Naive thymus-derived CD4-positive, alpha-beta T cell (primary cell): ENCODE data around the gene STON2. TPM values are rescaled to one million over a fixed set of nuclear protein-coding genes. Genes with fewer than 3 reads are reported as not detected.
A peak's percentile ranks its signal among the peaks of the same experiment; 100 is the strongest.

Experiments
- ATAC-seq: fragments of 150-1000 bp; cut with Tn5 transposase; 2 replicates; pipeline ENCODE4 v1.10.0; 2021; ENCODE audit warnings: mild to moderate bottlenecking, moderate library complexity
- CTCF ChIA-PET: fragments of 350-600 bp; sonication (Branson Sonifier 250); formaldehyde crosslinking; loops from one replicate; lab custom pipeline; 2021; ENCODE audit warnings: antibody characterized with exemption; lab: Charles Lee
- POLR2A ChIA-PET: fragments of 350-600 bp; sonication (Branson Sonifier 250); formaldehyde crosslinking; loops from one replicate; lab custom pipeline; 2021; ENCODE audit warnings: antibody characterized with exemption, inconsistent platforms; lab: Charles Lee
- DNase-seq, 9 donors: peaks; one replicate each; pipeline versions ENCODE4 v3.0.0 to v3.0.0-alpha.2; 2020 to 2022; ENCODE audit warnings: mixed read lengths in 1 of 9
- H3K27ac ChIP-seq: one replicate; pipeline ENCODE4 v1.7.0; 2013; ENCODE audit warnings: mild to moderate bottlenecking, low read depth, low read length, moderate library complexity
- H3K27me3 ChIP-seq, 2 donors: one replicate each; pipeline ENCODE4 v1.7.0; 2013; ENCODE audit warnings: low read length in 2 of 2, mild to moderate bottlenecking in 2 of 2, moderate library complexity in 2 of 2; ENCODE audit not compliant: control insufficient read depth in 2 of 2, insufficient read depth in 2 of 2
- H3K36me3 ChIP-seq, 3 experiments: 1 replicate in 2 of 3; 2 replicates in 1 of 3; pipeline ENCODE4 v1.7.0; 2013; ENCODE audit warnings: low read length in 3 of 3, mild to moderate bottlenecking in 3 of 3, moderate library complexity in 1 of 3; ENCODE audit not compliant: insufficient read depth in 3 of 3, control insufficient read depth in 2 of 3
- H3K4me1 ChIP-seq, 2 donors: one replicate each; pipeline ENCODE4 v1.7.0; 2013; ENCODE audit warnings: low read length in 2 of 2, mild to moderate bottlenecking in 2 of 2, moderate library complexity in 1 of 2; ENCODE audit not compliant: control insufficient read depth in 2 of 2, insufficient read depth in 2 of 2
- H3K4me3 ChIP-seq: 2 replicates; pipeline ENCODE4 v1.7.0; 2013; ENCODE audit warnings: mild to moderate bottlenecking, low read length
- H3K9me3 ChIP-seq, 3 experiments: 1 replicate in 2 of 3; 2 replicates in 1 of 3; pipeline ENCODE4 v1.7.0; 2013; ENCODE audit warnings: low read length in 3 of 3; ENCODE audit not compliant: control insufficient read depth in 2 of 3
- H3K27ac Mint-ChIP-seq, 9 donors: one replicate each; pipeline ENCODE4 v1.8.0; 2020 to 2022; ENCODE audit warnings: mixed read lengths in 9 of 9, mild to moderate bottlenecking in 8 of 9, moderate library complexity in 5 of 9, inconsistent platforms in 2 of 9
- H3K27me3 Mint-ChIP-seq, 5 donors: one replicate each; pipeline ENCODE4 v1.8.0; 2021 to 2022; ENCODE audit warnings: mixed read lengths in 5 of 5, mild to moderate bottlenecking in 1 of 5
- H3K36me3 Mint-ChIP-seq, 5 donors: one replicate each; pipeline ENCODE4 v1.8.0; 2020 to 2022; ENCODE audit warnings: mixed read lengths in 5 of 5, mild to moderate bottlenecking in 3 of 5, inconsistent platforms in 1 of 5
- H3K4me1 Mint-ChIP-seq, 7 donors: one replicate each; pipeline ENCODE4 v1.8.0; 2020 to 2022; ENCODE audit warnings: mixed read lengths in 7 of 7, mild to moderate bottlenecking in 3 of 7, inconsistent platforms in 1 of 7
- H3K4me3 Mint-ChIP-seq, 10 donors: one replicate each; pipeline ENCODE4 v1.8.0; 2020 to 2022; ENCODE audit warnings: mild to moderate bottlenecking in 10 of 10, mixed read lengths in 10 of 10, moderate library complexity in 6 of 10, inconsistent platforms in 2 of 10
- H3K9me3 Mint-ChIP-seq, 11 donors: one replicate each; pipeline ENCODE4 v1.8.0; 2020 to 2022; ENCODE audit warnings: mixed read lengths in 11 of 11, mild to moderate bottlenecking in 4 of 11, inconsistent platforms in 1 of 11, moderate library complexity in 1 of 11
- intact Hi-C, 2 donors: fragments of 100-400 bp; cut with micrococcal nuclease; formaldehyde crosslinking; loops; one replicate each; pipeline ENCODE4 v1.15.1; 2023
- polyA plus RNA-seq, 2 donors: library from polyadenylated mRNA; unstranded; fragments of 300-500 nt; fragmentation: Illumina TruSeq; gene quantifications; one replicate each; pipeline ENCODE4 v1.2.3, GENCODE V29; 2021
- total RNA-seq, 6 experiments: library from RNA in 5 of 6; stranded (reverse) in 5 of 6; gene quantifications; 1 replicate in 5 of 6; 2 replicates in 1 of 6; pipeline ENCODE4 v1.2.3 and lab custom pipeline; 2021 to 2026

The STON2 gene
- total and polyA plus RNA-seq, 7 experiments from 2014 or later = 0.19 to 3.4 (median 0.65) TPM; not detected in 4

GRCh38 chr14:81427348-81428058 is 27.4 kb upstream of the STON2 start:
- H3K4me3 Mint-ChIP-seq = no peak overlapping the region
- peak; percentile 45 for ATAC-seq
- Histone ChIP-seq H3K9me3 (no peaks in the 10 kb centered on the region), H3K27ac (no peak overlapping the region), H3K36me3 (no peaks in the 10 kb centered on the region), H3K4me3 (no peak overlapping the region), H3K4me1 (no peaks in the 10 kb centered on the region), H3K27me3 (peaks cover 0 to 4% of the 10 kb centered on the region in 2 donors)
- intact Hi-C loops = no loop called here
- ChIA-PET POLR2A (no interaction called here), CTCF (no interaction called here)
- peaks cover 29 to 44% (median 40%) of the 10 kb centered on the region in 5 donors for H3K27me3 Mint-ChIP-seq
- no peaks in the 10 kb centered on the region for H3K9me3 Mint-ChIP-seq
- no peaks in the 10 kb centered on the region for H3K36me3 Mint-ChIP-seq
- no peak for DNase-seq
- H3K27ac Mint-ChIP-seq = no peak overlapping the region
- peaks cover 0 to 1% (median 0%) of the 10 kb centered on the region in 7 donors for H3K4me1 Mint-ChIP-seq

GRCh38 chr14:81423504-81423903 is 23.4 kb upstream of the STON2 start:
- no peak overlapping the region for H3K27ac ChIP-seq
- H3K4me3 ChIP-seq = no peak overlapping the region
- ATAC-seq (no peak), DNase-seq (no peak)
- no peaks in the 10 kb centered on the region for H3K36me3 ChIP-seq
- Mint-ChIP-seq H3K4me1 (peaks cover 0 to 1% (median 0%) of the 10 kb centered on the region in 7 donors), H3K27ac (no peak overlapping the region), H3K4me3 (no peak overlapping the region), H3K9me3 (peaks cover 0 to 3% (median 0%) of the 10 kb centered on the region in 11 donors), H3K27me3 (peaks cover 18 to 25% (median 21%) of the 10 kb centered on the region in 5 donors), H3K36me3 (peaks cover 0 to 6% (median 0%) of the 10 kb centered on the region in 5 donors)
- H3K4me1 ChIP-seq = no peaks in the 10 kb centered on the region
- CTCF ChIA-PET = no interaction called here
- POLR2A ChIA-PET = no interaction called here
- intact Hi-C loops = no loop called here
- H3K9me3 ChIP-seq = no peaks in the 10 kb centered on the region
- no peaks in the 10 kb centered on the region for H3K27me3 ChIP-seq

GRCh38 chr14:81418057-81418790 is 18.1 kb upstream of the STON2 start:
- no peaks in the 10 kb centered on the region for H3K27me3 ChIP-seq
- Mint-ChIP-seq H3K9me3 (peaks cover 0 to 11% (median 5%) of the 10 kb centered on the region in 11 donors), H3K4me1 (peaks cover 0 to 3% (median 0%) of the 10 kb centered on the region in 7 donors), H3K27ac (no peak overlapping the region), H3K4me3 (no peak overlapping the region), H3K36me3 (peaks cover 0 to 6% (median 3%) of the 10 kb centered on the region in 5 donors), H3K27me3 (peaks cover 0 to 13% (median 0%) of the 10 kb centered on the region in 5 donors)
- no peak overlapping the region for H3K27ac ChIP-seq
- ChIA-PET CTCF (no interaction called here), POLR2A (no interaction called here)
- ATAC-seq (no peak), DNase-seq (no peak)
- H3K4me3 ChIP-seq = no peak overlapping the region
- H3K9me3 ChIP-seq = no peaks in the 10 kb centered on the region
- intact Hi-C loops = no loop called here
- no peaks in the 10 kb centered on the region for H3K36me3 ChIP-seq
- no peaks in the 10 kb centered on the region for H3K4me1 ChIP-seq

- no peak overlapping the region for H3K27ac ChIP-seq
- no peak overlapping the region for H3K4me3 Mint-ChIP-seq
- ChIA-PET CTCF (no interaction called here), POLR2A (no interaction called here)
- no peaks in the 10 kb centered on the region for H3K9me3 ChIP-seq
- no peak for ATAC-seq
- peaks cover 0 to 13% (median 0%) of the 10 kb centered on the region in 5 donors for H3K27me3 Mint-ChIP-seq
- H3K4me1 Mint-ChIP-seq = peaks cover 0 to 3% (median 0%) of the 10 kb centered on the region in 7 donors
- no peaks in the 10 kb centered on the region for H3K36me3 ChIP-seq
- intact Hi-C loops = no loop called here
- H3K4me3 ChIP-seq = no peak overlapping the region
- peaks cover 0 to 6% (median 3%) of the 10 kb centered on the region in 5 donors for H3K36me3 Mint-ChIP-seq
- no peak for DNase-seq
- no peak overlapping the region for H3K27ac Mint-ChIP-seq
- no peaks in the 10 kb centered on the region for H3K27me3 ChIP-seq
- no peaks in the 10 kb centered on the region for H3K4me1 ChIP-seq
- H3K9me3 Mint-ChIP-seq = peaks cover 0 to 12% (median 5%) of the 10 kb centered on the region in 11 donors
These were observed 16.9 kb upstream of the STON2 start for GRCh38 chr14:81416981-81417380.

- CTCF ChIA-PET = no interaction called here
- Histone ChIP-seq H3K27me3 (no peaks in the 10 kb centered on the region), H3K4me3 (no peak overlapping the region), H3K27ac (no peak overlapping the region), H3K9me3 (no peaks in the 10 kb centered on the region), H3K4me1 (no peaks in the 10 kb centered on the region), H3K36me3 (no peaks in the 10 kb centered on the region)
- intact Hi-C loops = no loop called here
- H3K9me3 Mint-ChIP-seq = peaks cover 0 to 13% (median 5%) of the 10 kb centered on the region in 11 donors
- peaks cover 0 to 3% (median 0%) of the 10 kb centered on the region in 7 donors for H3K4me1 Mint-ChIP-seq
- H3K4me3 Mint-ChIP-seq = no peak overlapping the region
- ATAC-seq = peak; percentile 82
- peaks cover 0 to 13% (median 2%) of the 10 kb centered on the region in 5 donors for H3K27me3 Mint-ChIP-seq
- DNase-seq = no peak
- no peak overlapping the region for H3K27ac Mint-ChIP-seq
- H3K36me3 Mint-ChIP-seq = peaks cover 0 to 4% (median 2%) of the 10 kb centered on the region in 5 donors
- POLR2A ChIA-PET = no interaction called here
These were observed 16.2 kb upstream of the STON2 start for GRCh38 chr14:81416194-81416952.

- Mint-ChIP-seq H3K36me3 (peaks cover 0 to 6% (median 0%) of the 10 kb centered on the region in 5 donors), H3K27ac (no peak overlapping the region), H3K4me3 (no peak overlapping the region), H3K4me1 (peaks cover 0 to 3% (median 0%) of the 10 kb centered on the region in 7 donors), H3K27me3 (peaks cover 3 to 18% (median 5%) of the 10 kb centered on the region in 5 donors), H3K9me3 (peaks cover 0 to 13% (median 5%) of the 10 kb centered on the region in 11 donors)
- Histone ChIP-seq H3K4me3 (no peak overlapping the region), H3K36me3 (no peaks in the 10 kb centered on the region), H3K9me3 (no peaks in the 10 kb centered on the region), H3K27me3 (no peaks in the 10 kb centered on the region), H3K27ac (no peak overlapping the region), H3K4me1 (no peaks in the 10 kb centered on the region)
- no peak for DNase-seq
- ATAC-seq = no peak
- POLR2A ChIA-PET = no interaction called here
- intact Hi-C loops = no loop called here
- CTCF ChIA-PET = no interaction called here
These were observed 15.7 kb upstream of the STON2 start for GRCh38 chr14:81415781-81416180.
